NCI-H146 treated with DMSO at 0.1 percent for 48 hours (cell line): ENCODE data around the gene WRAP73.

ENCODE experiments used
- DNase-seq: peaks from one replicate; lab custom pipeline; 2025; ENCODE audit not compliant: unreplicated experiment; lab: John Stamatoyannopoulos, UW

WRAP73 gene

DNA sequence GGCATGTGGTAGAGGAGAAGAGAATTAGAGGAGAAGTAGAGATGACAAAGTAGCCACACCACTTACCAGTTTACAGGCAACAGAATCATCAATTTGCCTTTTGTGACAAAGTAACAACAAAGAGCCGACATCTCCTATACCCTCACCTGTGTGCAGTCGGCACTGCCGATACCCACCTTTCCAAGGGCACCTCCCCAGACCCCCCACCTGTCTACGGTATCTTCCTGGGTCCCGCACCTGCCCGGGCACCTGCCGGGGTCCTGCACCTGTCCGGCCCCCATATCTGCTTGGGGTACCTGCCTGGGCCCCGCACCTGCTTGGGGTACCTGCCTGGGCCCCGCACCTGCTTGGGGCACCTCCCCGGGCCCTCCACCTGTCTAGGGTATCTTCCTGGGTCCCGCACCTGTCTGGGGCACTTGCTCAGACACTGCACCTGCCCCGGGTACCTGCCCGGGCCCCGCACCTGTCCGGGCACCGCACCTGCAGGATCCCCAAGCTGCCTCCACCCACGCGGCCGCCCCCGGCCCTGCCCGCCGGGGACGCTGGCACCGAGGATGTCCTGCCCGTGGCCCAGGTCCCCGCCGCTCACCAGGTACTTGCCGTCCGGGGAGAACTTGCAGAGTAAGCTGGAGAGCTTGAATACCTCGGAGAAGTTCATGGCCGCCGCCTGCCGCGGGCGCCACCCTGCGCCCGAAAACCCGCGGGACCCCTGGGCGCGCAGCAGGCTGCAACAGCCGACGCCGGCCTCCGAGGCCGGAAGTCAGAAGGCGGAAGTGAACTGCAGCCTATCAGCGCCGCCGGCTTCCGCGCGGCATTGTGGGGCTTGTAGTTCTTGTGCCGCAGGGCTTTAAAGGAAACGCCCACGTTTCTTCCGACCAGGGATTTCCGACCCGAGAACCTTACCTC, at the start of gene WRAP73:
Gene WRAP73, minus strand, starts transcription at position 762 of the 906 bp plus-strand sequence. Its CDS starts 104 bp downstream, at position 658.
- DNase-seq = peak; percentile 69

GRCh38 chr1:3699596-3699995, 49.7 kb upstream of the WRAP73 start:
- no peak for DNase-seq

DNA sequence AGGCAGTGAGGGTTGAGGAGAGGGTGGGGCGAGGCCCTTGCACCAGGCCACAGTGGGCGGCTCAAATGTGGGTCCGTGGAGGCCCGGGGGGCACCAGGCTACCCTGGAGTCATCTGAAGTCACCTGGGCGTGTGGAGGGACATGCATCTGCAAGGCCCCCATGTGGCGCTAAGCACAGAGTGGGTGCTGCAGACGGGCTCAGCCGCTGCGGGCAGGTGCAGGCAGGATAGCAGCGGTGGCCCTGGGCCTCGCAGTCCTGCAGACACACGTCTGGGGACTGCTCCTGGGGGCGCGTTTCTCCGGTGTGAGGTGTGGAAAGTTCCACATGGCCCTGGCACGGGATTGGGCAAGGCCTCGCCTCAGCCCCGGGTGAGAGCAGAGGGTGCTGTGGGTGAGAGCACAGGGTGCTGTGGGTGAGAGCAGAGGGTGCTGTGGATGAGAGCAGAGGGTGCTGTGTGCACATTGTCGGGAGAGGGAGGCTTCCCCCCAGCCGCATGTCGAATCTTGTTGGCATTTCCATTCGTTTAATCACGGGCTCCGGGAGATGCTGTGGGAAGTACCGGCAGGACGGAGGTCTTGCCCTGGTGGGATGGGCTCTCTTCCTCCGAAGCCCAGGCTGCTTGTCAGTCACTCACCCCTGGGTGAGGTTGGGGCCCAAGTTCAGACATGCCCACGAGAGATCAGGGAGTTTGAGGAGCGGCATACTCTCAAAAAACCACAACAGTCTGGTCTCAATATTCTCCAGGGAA, 48.9 kb upstream of the WRAP73 start:
- DNase-seq = no peak

- peak; percentile 86 for DNase-seq
Measured at GRCh38 chr1:3697810-3698209, 47.9 kb upstream of the WRAP73 start.

DNA sequence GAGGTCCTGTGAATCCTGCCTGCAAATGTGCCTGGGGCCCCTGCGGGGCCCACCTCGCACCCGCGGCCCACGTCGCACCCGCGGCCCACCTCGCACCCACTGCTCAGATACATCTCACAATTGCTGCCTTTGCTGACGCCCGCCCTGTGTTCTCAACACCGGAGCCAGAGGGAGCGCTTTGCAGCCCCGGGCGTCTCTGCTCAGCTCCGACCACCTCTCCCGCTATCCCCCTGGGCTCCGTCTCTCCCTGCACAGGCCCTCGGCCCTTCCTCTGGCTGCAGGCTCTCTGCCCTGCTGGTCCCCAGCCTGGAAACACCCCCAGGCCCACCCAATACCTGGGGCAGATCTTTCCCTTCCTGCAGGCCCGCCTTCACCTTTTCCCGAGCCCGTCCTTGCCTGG, 47.2 kb upstream of the WRAP73 start:
- no peak for DNase-seq

- DNase-seq = no peak
Measured at GRCh38 chr1:3696689-3697088, 46.8 kb upstream of the WRAP73 start.

- DNase-seq = no peak
Measured at GRCh38 chr1:3695326-3696217, 45.7 kb upstream of the WRAP73 start.

GRCh38 chr1:3693321-3693720, 43.4 kb upstream of the WRAP73 start:
- DNase-seq = no peak

DNA sequence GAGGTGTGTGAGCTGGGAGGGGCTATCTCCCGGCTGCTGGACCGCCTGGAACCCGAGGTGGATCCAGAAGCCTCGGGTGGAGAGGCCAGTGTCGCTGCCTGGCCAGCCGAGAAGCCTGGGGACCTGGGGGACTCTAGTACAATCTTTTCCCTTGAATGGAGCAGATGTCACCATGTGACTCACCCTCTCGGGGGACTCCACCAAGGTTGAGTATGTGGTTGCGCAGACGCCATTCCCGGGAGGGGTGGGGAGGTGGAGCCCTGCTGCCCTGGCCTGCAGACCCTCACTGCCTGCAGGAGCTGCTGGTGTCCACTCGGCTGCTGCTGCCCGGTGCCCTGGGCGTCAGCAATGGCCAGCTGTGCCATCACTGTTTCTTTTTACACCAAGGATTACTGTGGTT, 42.7 kb upstream of the WRAP73 start:
- DNase-seq = no peak

DNA sequence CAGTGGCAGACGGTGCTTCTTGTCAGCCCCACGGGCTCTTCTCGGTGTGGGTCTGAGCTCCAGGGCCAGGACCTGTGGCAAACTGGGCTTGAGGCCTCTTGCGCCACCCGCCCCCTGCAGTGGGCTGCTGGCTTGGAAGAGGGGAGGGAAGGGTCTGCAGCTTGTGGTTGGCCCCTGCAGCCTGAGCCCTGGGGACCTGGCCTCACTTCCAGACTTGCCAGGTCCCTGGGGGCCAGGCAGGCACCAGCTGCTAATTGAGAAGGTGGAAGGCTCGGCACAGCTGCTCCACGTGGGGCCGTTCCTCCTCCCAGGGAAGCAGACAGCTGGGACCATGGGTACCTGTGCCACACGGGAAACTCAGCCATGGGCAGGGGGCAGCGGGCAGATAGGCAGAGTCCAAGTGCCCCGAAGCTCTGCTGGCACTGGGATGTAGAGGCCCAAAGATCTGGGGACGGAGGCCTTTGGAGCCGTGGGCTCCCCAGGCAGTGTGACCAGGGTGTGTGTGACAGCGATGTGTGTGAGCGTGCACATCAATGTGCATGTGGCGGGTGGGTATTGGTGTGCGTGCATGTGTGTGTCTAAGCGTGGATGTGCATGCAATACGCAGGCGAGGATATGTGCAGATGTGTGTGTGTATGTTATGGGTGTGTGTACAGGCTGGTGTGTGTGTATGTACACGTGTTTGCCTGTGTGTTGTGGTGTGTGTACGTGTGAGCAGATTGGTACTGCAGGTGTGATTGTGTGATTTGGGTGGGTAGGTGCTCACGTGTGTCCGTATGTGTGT, 41.7 kb upstream of the WRAP73 start:
- no peak for DNase-seq

GRCh38 chr1:3690282-3691065, 40.6 kb upstream of the WRAP73 start:
- no peak for DNase-seq

GRCh38 chr1:3689138-3689750, 39.3 kb upstream of the WRAP73 start:
- no peak for DNase-seq

- DNase-seq = no peak
Measured at GRCh38 chr1:3688356-3689137, 38.6 kb upstream of the WRAP73 start.

DNA sequence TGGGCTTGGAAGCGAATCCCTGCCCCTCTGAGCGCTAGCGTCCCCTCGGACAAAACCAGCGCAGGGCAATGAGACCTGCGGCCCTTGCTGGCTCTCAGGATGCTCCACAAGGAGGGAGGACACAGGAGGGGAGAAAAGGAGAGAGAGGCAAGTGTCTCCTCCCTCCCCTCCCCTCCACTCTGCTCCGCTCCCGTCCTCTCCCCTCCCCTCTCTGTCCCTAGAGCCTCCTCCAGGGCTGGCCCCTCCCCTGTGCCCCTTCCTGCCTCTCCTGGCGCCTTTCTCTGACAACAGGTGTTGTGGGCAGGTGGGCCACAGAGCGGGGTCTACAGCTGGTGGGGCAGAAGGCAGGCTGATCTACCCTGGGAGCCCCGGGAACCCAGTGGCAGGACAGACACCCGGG, 37.6 kb upstream of the WRAP73 start:
- no peak for DNase-seq

GRCh38 chr1:3685906-3686305, 36.0 kb upstream of the WRAP73 start:
- no peak for DNase-seq

DNA sequence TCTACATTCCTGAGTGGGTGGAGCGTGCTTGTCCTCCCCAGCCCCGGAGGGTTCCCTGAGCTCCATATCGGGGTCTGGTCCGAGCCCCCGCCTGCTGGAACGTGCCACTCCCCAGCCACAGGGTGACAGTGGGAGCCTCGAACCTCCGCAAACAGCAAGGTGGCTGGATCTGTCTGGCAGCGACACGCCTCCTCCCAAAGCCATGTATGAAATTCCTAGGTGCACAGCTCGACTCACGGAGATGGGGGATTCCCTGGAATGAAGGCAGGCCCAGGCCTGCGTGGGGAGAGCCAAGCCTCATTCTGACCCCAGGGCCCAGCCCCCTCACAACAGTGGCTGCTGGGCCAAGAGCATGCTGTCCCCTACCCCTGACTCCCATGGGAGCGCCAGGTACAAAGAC, 35.3 kb upstream of the WRAP73 start:
- no peak for DNase-seq

- DNase-seq = no peak
Measured at GRCh38 chr1:3683992-3684391, 34.1 kb upstream of the WRAP73 start.

DNA sequence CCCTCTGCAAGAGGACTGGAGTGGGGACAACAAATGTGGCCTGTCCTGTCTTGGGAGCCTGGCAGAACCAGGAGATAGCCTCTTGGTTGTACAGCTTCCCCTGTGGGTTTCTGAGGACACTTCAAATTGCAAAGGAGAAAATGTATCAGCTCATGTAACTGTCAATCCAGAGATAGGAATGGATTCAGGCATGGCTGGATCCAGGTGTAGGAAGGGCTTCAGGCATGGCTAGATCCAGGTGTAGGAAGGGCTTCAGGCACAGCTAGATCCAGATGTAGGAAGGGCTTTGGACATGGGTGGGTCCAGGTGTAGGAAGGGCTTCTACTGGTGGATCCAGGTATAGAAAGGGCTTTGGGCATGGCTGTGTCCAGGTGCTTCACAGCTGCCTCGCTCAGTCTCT, 33.3 kb upstream of the WRAP73 start:
- DNase-seq = no peak
